ENCODE results near the gene DOCK7.

DOCK7 gene

DNA sequence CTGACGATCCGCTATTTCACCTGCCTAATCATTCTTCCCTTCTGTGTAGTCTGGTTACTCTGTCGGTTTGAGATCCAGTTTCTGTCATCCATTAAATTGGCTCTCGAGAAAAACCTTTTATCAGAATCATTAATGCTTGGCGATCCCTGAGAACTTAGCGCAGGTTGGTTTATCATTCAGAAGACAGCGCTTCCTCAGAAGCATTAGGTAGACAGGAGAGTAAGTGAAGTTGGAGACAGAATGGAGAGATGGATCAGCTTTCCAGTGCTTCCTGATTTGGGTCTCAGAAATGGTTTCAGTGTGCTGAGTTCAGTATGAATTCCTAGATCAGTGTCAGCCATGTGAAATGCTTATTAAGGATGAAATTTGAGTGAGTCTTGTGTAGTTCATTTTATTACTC, 250.0 kb downstream of the DOCK7 start:
- DNase-seq: no peak

- no peak for DNase-seq
Measured at GRCh38 chr1:62437273-62437940, 250.8 kb downstream of the DOCK7 start.

DNA sequence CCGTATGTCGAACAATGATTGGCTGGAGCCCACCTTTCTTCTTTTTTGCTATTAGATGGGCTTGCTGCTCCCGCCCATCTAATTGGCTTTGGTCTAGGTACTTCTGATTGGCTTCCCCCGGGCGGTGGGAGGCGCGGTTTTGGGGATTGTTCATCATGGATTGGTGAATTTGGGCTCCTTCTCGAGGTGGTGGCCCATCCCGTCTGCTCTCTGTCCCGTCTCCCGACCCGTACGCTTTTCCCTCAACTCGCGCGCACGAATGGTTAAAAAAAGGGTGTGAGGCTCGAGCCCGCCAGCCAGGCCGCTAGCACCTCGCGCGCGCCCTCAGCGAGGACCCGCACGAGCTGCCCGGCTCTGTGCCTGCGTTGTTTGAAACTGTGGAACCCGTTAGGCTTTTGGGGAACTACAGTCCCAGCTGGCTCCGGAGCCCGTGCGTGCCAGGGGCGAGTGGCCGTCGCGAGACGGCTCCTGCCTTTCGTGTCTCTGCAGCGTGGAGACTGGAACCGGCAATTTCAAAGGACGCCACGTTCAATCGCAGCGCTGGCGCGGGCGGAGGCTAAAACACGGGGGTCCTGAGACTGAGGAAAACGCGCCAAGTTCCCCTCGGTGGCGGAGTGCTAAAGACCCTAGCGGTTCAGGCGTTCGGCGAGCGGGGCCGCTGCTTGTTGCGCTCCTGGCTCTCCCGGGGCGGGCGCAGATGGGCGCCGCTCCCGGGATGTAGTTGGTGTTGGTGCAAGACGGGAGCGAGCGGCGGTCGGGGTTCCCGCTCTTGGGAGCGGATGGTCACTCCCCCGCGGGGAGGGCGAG, 251.5 kb downstream of the DOCK7 start, which contains the start of gene USP1:
Gene USP1 (plus strand): TSS at position 584 of the 807 bp plus-strand sequence. CDS start 2,819 bp downstream, outside the sequence.
- peak; percentile 99 for DNase-seq

- no peak for DNase-seq
Measured at GRCh38 chr1:62436039-62436465, 252.1 kb downstream of the DOCK7 start.

DNA sequence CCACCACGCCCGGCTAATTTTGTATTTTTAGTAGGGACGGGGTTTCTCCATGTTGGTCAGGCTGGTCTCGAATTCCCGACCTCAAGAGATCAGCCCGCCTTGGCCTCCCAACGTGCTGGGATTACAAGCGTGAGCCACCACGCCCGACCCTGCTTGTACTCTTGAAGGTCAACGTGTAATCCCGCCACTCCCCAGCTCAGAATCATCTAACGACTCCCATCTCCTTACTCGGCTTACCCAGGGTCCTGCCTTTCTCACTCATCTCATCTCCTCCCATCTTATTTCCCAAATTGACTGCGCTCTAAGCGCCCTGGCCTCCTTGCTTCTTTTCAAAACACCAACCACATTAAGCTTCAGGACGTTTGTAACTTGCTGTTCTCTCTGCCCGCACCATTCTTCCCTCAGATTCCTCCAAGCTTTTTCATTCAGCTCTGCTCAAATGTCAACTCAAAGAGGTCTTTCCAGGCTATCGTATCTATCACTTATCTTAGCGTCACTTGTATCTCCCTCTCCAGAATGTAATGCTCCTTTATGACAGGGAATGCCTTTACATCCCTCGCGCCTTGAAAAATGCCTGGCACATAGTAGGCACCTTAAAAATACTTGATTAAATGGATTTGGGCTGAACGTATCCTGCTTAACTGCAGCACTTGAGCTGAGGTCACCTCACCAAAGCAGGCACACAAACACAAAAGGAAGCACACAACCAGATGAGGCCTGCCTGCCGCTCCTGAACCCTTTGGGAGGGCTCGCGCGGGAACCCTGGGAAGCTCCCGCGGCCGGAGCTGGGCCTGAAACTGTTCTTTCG, 252.8 kb downstream of the DOCK7 start:
- peak; percentile 48 for DNase-seq

DNA sequence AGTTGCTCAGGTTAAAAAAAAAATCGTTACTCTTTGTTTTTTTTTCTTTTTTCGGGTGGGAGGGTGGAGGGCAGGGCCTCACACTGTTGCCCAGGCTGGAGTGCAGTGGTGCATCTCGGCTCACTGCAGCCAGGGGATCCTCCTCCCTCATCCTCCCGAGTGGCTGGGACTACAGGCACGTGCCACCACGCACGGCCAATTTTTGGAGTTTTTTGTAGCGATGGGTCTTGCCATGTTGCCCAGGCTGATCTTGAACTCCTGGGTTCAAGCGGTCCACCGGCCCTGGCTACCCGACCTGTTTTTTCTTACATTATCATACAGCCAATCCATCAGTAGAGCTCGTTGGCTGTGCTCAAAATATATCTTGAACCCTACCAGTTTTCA, 253.6 kb downstream of the DOCK7 start:
- DNase-seq: no peak

GRCh38 chr1:62433861-62434617, 254.1 kb downstream of the DOCK7 start:
- no peak for DNase-seq

DNA sequence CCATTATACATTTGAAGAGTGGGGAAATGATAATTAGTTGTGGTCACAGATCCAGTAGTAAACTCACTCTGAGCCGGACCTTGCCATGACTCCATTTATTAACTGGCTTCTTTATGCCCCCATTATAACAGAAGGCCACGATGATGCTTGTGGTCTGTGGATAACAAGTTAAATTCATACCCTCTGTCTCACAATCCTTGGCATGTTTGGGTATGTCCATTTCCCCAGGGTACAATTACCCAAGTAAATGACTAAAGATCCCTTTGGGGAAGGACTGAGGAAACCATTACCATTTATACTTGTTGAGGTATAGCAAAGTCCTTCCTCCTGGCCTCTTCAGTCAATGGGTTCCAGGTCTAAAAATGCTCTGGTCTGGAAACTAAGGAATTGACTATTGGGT, 258.6 kb downstream of the DOCK7 start:
- DNase-seq: no peak

- DNase-seq: no peak
Measured at GRCh38 chr1:62428351-62428750, 259.8 kb downstream of the DOCK7 start.

DNA sequence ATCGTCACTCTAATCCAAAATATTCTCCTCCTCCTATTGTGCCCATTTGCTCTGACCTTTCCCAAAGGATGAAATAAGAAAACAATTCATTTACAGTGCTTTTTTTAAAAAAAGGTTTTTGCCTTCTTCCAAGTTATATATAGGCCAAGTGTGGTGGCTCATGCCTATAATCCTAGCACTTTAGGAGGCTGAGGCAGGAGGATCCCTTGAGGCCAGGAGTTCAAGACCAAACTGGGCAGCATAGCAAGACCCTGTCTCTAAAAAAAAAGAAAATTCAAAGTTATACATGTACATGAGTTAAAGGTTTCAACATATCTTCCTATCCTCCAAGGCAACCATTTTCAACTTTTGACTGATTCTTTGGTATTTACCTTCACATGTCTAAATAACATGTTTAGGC, 261.4 kb downstream of the DOCK7 start:
- DNase-seq: no peak

- DNase-seq: no peak
Measured at GRCh38 chr1:62426237-62426636, 261.9 kb downstream of the DOCK7 start.

DNA sequence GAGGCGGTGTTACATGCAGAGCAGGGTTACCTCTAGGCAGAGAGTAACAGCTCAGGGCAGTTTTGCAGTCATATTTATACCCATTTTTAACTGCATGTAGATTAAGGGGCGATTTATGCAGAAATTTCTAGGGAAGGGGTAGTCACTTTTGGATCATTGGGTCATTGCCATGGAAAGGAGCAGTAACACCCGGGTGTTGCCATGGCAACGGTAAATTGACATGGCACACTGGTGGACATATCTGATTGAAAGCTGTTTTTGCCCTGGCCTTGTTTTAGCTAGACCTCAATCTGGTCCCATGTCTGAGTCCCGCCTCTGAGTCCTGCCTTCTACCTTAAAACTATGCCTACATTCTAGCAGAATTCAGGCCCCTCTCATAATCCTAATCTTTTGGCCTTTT, 263.1 kb downstream of the DOCK7 start:
- no peak for DNase-seq

DNA sequence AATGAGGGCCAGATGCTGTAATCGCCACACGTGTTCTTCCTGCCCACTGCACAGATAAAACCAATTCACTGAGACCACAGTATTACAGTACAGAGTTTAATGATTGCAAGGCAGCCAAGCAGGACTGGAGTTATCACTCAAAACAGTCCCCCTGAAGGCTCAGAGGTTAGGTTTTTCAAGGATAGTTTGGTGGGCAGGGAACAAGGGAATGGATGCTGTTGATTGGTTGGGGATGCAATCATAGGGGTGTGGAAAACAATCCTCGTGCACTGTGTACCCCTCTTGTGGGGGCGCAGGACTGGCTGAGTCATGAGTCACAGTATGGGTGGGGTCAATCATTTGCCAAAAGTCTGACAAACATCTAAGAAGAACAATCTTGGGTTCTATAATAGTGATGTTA, 263.8 kb downstream of the DOCK7 start:
- no peak for DNase-seq

GRCh38 chr1:62423580-62424242, 264.5 kb downstream of the DOCK7 start:
- no peak for DNase-seq

DNA sequence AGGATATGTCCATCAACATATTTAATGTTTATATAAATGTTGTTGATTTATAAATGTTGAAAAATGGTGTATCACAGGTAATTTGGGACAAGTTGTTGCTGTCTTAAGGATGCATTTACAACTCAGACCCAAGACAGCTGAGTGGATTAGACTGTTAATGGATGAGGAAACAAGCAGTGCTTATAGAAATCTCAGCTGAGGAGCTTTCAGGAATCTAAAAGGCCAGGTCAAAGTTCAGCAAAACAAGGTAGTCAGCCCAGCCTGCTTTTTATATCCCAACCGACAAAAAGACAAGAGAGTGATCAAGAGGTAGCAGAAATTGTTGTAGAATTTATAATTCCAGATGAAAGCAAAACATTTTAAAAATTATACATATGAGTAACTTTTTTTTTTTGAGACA, 268.0 kb downstream of the DOCK7 start:
- no peak for DNase-seq

DNA sequence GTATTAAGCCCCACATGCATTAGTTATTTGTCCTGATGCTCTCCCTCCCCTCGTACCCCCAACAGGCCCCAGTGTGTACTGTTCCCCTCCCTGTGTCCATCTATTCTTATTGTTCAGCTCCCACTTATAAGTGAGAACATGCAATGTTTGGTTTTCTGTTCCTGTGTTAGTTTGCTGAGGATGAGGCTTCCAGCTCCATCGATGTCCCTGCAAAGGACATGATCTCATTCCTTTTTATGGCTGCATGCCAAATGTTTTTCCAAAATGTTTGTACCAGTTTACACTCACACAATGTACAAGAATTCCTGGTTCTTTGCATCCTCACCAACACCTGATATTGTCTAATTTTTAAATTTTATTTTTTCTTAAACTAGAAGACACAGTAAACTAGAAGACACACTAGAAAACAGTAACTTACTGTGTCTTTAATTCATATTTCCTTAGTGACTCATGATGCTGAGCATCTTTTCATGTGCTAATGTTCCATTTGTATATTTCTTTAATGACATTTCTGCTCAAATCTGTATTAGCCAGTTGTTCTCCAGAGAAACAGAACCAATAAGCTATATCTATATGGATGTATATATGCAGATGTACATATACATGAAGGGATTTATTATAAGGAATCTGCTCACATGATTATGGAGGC, 270.7 kb downstream of the DOCK7 start:
- no peak for DNase-seq

DNA sequence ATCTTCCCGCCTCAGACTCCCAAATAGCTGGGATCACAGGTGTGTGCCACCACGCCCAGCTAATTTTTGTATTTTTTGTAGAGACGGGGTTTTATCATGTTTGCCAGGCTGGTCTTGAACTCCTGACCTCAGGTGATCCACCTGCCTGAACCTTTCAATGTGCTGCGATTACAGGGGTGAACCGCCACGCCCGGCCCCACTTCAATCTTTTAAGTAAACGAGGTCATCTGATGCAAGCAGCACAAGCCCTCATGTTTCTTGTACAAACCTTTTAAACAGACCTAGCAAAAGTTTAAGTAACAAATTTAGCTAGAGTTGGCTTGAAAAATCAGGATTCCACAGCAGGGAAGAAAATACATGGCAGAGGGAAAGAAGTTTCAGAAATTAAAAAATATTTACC, 272.5 kb downstream of the DOCK7 start:
- DNase-seq: no peak

GRCh38 chr1:62407398-62408009, 280.7 kb downstream of the DOCK7 start:
- peak; percentile 37 for DNase-seq

- no peak for DNase-seq
Measured at GRCh38 chr1:62406576-62406975, 281.6 kb downstream of the DOCK7 start.

DNA sequence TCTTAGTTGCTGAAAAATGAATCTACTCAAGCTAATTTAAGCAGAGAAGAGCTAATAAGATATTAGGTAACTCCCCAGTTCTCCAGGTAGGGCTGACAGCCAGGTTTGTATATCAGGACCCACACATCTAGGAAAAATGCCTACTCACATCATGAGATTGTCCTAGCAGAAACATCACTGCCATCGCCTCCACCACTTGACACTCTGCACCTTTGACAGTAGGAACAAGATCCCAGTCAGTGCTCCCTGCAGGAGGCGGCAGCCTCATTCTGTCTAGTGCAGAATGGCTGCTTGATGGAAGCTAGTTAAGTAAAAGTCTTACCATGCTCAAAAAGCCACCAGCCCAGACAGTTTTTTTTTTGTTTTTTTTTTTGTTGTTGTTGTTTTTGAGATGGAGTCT, 282.9 kb downstream of the DOCK7 start:
- no peak for DNase-seq
